ENCODE measurements around the gene SCUBE1. TPM values are rescaled to one million over a fixed set of nuclear protein-coding genes. Genes with fewer than 3 reads are reported as not detected.

Gene SCUBE1
- total and polyA plus RNA-seq, 2 donors (not counting 3 experiments of a cell fraction or from before 2014, with no cell fraction given), result 0.07 TPM; not detected in 1

GRCh38 chr22:43267981-43268660 is 75.1 kb downstream of the SCUBE1 start:
- no peak for FAIRE-seq
- dilution Hi-C loops (cut with MboI; ENCODE audit: extremely low pct_ligation_motif_present, low sequenced_read_pairs), result no loop called here
- no peaks in the 10 kb centered on the region for H3K79me2 ChIP-seq (ENCODE audit: control insufficient read depth, insufficient read depth, low read length)
- POLR2A ChIA-PET, result no interaction called here
- intact Hi-C loops (cut with micrococcal nuclease), result no loop called here
- DNase-seq (ENCODE audit: low read depth, low spot score), result no peak
- no peak overlapping the region for H3K27ac ChIP-seq (ENCODE audit: insufficient read depth, low read depth, low read length)
- no TSS peak for BruUV-seq (replicated peaks)
- CTCF ChIA-PET, result interaction anchor here (1.3 to 1.6 kb wide), 2 partner anchors 37 to 109 kb away, joined by 3 to 4 read pairs; no protein-coding TSS in a partner anchor
- H3K9ac ChIP-seq (replicated peaks; ENCODE audit: extremely low read depth, insufficient read depth, low read length), result no peak overlapping the region
- H3K36me3 ChIP-seq (ENCODE audit: control insufficient read depth in 2 of 2, extremely low read depth in 1 of 2, insufficient read depth in 2 of 2, low read length in 2 of 2), result no peaks in the 10 kb centered on the region
- H3K9me3 ChIP-seq (replicated peaks; ENCODE audit: control insufficient read depth, insufficient read depth, low read length), result no peaks in the 10 kb centered on the region
- TF ChIP-seq POLR2A (IDR thresholded peaks at IDR 0.05; ENCODE audit: low read depth, low read length), result no peak
- no peak for TF ChIP-seq MAX (IDR thresholded peaks at IDR 0.05; ENCODE audit: insufficient read depth, insufficient read length)
- no peak for TF ChIP-seq JUN (IDR thresholded peaks at IDR 0.05; ENCODE audit: borderline replicate concordance, insufficient read depth, insufficient read length, low read depth)
- no peak for TF ChIP-seq POLR2AphosphoS5 (IDR thresholded peaks at IDR 0.05; ENCODE audit: insufficient read depth, low read depth, low read length)
- no peak for TF ChIP-seq GATA2 (IDR thresholded peaks at IDR 0.05; ENCODE audit: insufficient read depth, insufficient read length, low read depth, low read length)
- no peak for TF ChIP-seq CTCF (IDR thresholded peaks at IDR 0.05; ENCODE audit: extremely low read depth in 1 of 2, insufficient read depth in 1 of 2, low read depth in 1 of 2, low read length in 2 of 2)
- no peak for TF ChIP-seq EZH2 (IDR thresholded peaks at IDR 0.05; ENCODE audit: borderline replicate concordance, low read depth, low read length, severe bottlenecking)
- TF ChIP-seq MYC (IDR thresholded peaks at IDR 0.05; ENCODE audit: low read depth, low read length), result no peak
- no peak for TF ChIP-seq FOS (IDR thresholded peaks at IDR 0.05; ENCODE audit: borderline replicate concordance, insufficient read depth, low read length)
- peaks cover 18% of the 10 kb centered on the region for H3K4me1 ChIP-seq (ENCODE audit: control insufficient read depth, extremely low read depth, insufficient read depth, low read length)
- no peaks in the 10 kb centered on the region for H3K9me1 ChIP-seq (replicated peaks; ENCODE audit: control insufficient read depth, extremely low read depth, insufficient read depth, low read length)
- no peaks in the 10 kb centered on the region for H3K27me3 ChIP-seq (ENCODE audit: control insufficient read depth in 2 of 2, insufficient read depth in 2 of 2, low read length in 2 of 2)
- H2AFZ ChIP-seq (ENCODE audit: low read depth, low read length), result no peak overlapping the region
- H3K4me2 ChIP-seq (ENCODE audit: insufficient read depth, low read length), result no peak overlapping the region
- no peaks in the 10 kb centered on the region for H4K20me1 ChIP-seq (replicated peaks; ENCODE audit: control insufficient read depth, extremely low read depth, insufficient read depth, low read length)
- H3K4me3 ChIP-seq (replicated peaks in 1 of 3; ENCODE audit: insufficient read depth in 1 of 3, low read depth in 1 of 3, low read length in 3 of 3), result no peak overlapping the region

Data from endothelial cell of umbilical vein (primary cell).